Left hindlimb (tissue), 1 donor: ENCODE results near the gene COQ8A.

Experiments used
- DNase-seq: peaks from one replicate; pipeline ENCODE4 v3.0.0-alpha.2; 2018

COQ8A gene

DNA sequence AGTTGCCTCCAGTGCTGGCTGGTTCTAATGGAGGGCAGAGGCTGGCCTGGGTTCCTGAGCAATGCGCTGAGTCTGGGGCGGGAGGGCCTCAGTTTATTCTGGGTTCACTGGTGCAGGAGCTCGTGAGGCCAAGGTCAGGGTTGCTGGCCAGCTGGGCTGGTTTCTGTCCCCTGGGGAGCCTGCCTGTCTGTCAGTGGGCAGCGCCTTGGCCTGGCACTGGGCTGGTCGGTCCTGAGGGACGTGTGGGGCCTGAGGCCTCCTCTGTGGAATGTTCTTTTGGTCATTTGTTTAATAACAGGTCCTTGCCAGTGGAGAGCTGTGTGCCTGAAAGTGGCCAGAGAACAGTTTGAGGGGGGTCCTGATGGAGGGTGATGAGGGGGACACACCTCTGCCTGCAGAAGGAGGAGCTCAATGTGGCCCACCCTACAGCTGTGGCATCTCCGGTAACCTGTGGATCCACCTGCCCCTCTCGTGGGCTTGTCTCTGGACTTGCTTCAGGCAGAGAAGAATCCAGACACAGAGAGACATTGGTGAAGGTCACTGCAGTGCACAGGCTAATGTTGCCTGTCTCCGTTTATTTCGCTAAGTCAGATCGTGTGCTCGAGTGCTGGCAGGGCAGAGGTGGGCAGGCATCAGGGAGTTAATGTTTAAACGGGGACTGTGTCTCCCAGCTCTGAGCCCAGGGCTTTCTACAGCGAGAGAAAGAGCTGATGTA is 34.6 kb downstream of the COQ8A start:
- DNase-seq, result no peak

DNA sequence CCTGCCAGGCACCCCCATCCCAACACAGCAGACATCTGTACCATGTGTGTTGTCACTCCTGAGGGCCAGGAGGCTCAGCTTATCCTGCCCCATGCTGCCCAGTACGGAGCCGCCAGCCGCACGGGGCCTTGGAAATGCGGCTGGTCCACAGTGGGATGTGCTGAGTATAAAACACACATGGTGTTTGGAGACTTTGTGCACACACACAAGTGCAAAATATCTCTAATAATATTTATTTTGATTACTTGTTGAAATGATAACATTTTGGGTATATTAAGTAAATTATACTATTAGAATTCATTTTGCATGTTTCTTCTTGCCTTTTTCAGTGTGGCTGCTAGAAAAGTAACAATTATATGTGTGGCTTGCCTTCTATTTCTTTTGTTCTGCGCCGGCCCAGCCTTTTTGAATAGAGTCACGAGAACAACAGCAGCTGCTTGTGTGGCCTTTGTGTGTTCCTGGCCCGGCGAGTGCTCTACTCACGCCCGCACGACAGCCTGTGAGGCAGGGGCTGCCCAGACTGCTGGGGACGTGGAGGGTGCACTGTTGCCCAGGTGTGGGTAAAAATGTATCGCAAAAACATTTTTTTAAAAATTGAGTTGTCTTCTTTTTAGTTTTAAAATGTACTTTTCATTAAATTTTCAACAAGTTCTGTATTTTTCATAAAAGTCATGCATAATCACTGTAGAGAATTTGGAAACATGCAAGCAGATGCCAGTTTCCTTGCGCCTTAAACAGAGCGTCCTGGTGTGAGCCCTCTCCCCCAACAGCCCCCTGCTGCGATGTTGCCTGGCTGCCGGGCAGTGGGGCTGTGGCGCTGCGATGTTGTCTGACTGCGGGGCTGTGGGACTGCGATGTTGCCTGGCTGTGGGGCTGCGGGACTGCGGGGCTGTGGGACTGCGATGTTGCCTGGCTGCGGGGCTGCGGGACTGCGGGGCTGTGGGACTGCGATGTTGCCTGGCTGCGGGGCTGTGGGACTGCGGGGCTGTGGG is 35.5 kb downstream of the COQ8A start:
- DNase-seq, result no peak

DNA sequence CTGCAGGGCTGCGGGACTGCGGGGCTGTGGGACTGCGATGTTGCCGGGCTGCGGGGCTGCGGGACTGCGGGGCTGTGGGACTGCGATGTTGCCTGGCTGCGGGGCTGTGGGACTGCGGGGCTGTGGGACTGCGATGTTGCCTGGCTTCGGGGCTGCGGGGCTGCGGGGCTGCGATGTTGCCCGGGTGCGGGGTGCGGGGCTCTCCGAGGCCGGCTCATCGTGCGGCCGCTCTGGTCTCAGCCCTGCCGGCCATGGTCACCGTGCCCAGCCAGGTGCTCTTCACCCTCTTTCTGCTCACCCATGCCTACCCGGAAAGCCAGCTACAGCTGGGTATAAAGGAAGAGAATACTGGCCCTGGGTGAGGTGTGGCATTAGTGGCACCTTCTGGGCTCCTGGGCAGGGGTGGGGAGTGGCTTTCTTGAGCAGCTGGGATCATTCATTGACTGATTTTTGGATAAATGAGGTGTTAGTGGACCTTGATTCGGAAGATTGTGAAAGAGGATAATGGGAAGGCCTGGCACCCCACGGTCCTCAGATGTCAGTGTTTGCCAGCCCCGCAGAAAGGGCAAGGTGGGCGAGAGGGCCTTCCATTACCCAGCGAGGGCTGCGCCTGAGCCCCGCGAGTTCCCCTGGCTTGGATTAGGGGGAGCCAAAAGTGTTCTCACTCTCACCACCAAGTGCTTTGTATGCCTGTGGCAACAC is 36.3 kb downstream of the COQ8A start:
- no peak for DNase-seq

DNA sequence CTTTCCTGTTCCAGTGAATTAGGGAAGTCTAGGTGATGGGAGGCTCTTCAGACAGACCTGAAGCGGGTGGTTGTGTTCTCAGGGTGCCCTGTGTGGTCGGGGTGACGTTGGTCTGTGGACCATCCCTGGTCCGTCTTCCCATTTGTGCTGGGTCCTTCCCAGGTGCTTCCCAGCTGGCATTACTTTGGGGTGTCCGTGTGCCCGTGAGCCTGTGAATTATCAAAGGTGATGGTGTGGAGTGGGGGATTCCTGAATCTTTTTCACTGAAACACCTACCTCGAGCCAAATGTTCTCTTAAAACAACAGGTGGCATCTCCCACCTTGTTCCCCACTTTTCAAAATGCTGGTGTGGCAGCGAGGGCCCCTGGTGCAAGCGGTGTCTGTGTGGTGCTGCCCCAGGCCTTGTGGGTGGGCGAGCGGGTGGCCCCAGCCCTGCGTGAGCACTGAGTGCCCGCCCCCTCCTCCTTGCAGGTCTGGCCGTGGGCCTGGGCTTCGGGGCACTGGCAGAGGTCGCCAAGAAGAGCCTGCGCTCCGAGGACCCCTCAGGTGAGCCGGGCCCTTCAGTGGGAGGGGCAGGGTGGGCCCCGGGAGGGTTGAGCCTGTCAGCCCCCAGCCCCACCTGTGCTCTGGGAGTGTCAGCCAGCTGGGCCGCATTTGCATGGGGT is 37.0 kb downstream of the COQ8A start:
- no peak for DNase-seq

DNA sequence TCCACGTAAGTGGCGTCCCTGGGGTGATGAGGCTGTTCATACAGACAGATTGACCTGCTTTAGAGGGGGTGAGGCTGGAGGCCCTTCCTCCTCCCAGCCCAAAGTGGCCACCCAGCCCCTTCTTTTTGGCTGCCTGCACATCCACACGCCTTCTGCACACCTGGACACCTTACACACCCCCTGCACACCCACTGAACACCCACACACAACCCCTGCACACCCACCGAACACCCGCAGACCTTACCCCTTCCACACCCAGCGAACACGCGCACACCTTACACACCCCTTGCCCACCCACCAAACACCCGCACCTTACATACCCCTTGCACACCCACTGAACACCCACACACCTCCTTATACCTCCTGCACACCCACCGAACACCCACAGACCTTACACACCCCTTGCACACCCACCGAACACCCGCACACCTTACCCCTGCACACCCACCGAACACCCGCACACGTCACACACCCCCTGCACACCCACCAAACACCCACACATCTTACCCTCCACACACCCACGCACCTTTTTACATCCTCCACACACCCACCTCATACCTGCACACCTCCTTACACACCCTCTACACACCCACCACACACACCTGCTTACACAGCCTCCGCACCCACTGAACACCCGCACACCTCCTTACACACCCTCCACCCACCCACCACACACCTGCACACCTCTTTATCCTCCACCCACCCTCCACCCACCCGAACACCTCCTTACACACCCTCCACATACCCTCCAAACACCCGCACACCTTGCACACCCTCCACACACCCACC is 37.7 kb downstream of the COQ8A start:
- DNase-seq, result no peak

DNA sequence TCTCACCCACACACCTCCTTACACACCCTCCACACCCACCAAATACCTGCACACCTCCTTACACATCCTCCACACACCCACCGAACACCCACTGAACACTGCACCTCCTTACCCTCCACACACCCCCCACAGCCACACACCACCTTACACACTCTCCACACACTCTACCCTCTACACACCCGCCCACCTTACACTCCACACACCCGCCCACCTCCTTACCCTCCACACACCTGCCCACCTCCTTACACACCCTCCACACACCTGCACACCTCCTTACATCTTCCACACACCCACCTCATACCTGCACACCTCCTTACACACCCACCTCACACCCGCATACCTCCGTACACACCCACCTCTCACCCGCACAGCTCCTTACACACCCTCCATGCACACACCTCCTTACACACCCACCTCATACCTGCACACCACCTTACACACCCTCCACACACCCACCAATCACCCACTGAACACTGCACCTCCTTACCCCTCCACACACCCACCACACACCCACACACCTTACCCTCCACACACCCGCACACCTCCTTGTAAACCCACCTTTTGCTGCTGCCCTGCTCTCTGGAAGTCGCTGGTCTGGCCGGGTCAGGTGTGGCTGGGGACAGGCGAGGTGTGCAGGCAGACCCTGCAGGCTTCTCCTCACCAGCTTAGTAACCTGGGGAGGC is 38.5 kb downstream of the COQ8A start:
- no peak for DNase-seq

DNA sequence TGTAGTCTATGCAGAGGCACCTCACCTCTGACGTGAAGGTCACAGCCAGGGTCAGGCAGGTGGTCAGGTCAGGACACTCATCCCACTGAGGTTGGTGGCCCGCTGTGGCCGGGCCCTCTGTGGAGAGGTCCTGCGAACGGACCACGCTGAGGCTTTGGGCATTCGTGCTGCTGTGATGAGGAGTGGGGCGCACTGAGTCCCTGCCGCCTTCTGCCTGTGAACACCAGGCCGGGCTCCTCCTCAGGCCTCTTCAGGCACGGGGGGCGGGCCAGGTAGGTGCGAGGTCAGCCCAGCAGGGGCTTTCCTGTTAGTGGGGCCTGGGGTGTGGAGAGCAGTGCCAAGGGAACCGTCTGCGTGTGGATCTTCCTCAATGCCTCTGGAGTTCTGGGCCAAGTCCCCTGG is 39.0 kb downstream of the COQ8A start:
- DNase-seq, result no peak

DNA sequence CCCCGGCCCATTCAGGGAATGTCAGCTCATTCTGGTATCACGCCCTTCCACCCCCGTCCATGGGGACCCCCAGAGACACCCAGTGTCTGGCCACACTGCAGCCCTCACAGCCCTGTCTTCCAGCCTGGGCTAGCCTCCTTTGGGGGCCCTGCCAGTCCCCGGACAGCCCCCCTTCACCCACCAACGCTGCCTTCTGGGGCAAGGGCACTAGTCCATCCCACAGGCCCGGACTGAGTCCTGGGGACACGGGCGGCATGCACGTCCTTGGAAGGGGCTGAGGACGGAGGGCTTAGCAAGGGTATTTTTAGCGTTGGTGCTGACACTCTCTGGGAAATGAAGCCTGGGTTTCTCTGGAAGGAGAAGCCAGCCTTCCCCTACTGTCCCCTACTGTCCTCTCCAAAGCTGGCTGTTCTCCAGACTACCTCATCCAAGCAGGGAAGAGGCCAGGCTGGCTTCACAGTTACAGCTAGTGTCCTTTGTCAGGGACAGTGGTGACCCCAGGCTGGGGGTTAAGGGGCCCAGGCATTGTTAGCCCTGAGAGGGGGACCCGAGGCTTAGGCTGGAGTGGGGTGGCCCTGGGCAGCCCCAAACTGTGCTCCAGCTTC is 39.5 kb downstream of the COQ8A start:
- no peak for DNase-seq

DNA sequence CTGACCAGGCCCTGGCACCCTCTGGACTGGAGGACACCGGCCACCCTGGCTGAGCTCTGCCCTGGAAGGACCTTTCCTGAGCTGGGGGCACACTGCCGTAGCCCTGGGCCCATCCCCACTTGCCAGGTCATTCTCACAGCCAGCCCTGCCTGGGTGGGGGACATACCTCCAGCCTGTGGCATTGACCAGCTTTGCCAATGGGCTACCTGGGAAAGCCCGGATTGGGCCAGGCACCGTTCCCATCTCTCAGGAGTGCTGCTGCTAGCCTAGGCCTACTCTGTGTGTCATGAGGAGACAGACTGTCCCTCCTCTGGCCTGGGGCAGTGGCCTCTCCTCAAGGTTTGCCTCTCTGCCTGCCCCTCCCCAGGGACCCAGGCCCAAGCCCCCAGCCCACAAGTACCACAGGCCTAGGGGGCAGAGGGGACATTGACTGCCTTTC is 40.0 kb downstream of the COQ8A start:
- no peak for DNase-seq

DNA sequence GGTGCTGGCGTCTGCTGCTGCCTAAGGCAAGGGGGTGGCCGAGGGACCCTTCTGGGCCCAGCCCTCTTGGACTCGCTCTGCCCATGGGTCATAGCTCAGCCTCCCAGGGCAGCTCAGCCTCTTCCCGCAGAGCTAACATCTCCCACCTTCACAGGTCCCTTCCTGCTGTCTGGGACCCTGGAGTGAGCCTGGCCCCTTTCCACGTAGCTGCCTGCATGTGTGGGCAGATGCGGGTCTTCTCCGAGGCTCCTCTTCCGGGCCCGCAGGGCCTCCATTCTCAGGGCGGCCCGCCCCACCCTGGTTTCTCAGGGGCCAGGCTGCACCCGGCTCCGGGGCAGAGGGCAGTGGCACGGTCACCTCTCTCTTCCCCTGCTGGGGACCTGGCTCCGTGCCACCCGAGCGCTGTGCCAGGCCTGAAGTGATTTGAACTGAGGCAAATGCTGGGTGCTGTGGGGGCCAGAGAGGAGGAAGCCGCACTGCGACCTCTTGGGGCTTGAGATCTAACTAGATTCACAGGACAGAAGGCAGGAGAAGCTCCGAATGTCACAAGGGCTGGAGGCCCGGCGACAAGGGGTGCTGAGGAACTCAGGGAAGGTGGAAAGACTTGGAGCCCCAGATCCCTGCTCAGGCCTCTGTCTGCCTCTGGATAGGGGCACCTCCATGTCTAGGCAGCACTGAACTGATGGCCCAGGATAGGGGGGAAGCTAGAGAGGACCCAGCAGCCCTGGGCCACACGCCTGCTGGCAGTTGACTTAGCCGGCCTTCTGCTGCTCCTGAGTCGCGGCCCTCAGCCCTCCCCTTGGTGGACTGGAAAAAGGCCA is 40.7 kb downstream of the COQ8A start:
- no peak for DNase-seq

DNA sequence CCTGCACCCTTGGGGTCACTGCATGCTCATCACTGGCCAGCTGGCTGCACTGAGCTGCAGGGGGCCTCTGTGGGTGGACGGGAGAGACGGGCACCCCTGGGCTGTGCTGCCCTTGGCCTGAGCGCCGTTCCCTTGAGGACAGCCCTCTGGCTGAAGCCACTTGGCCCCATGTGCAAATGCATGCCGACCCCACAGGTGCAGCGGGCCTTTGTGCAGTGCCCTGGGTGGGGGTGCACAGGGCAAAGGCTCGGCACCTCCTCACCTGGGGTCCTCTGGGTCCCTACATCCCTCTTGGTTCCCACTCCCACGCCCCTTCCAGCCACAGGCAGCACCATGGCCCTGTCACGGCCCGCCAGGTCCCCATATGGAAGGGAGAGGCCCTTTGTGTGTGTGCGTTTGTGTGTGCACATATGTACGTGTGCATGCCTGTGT is 41.3 kb downstream of the COQ8A start:
- DNase-seq, result no peak

DNA sequence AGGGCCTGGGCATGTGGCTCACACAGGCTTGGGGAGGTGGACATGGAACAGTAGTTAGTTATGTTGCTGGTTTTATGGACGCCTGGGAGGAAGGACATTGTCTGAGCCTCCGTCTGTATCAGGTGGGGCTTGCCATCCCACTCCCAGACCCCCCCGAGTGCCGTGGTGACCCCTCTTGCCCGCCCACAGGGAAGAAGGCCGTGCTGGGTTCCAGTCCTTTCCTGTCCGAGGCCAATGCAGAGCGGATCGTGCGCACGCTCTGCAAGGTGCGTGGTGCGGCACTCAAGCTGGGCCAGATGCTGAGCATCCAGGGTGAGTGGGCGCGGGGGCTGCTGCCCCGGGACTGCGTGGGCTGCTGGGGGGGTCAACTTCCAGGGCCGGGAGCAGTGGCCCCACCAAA is 41.7 kb downstream of the COQ8A start:
- DNase-seq, result no peak

DNA sequence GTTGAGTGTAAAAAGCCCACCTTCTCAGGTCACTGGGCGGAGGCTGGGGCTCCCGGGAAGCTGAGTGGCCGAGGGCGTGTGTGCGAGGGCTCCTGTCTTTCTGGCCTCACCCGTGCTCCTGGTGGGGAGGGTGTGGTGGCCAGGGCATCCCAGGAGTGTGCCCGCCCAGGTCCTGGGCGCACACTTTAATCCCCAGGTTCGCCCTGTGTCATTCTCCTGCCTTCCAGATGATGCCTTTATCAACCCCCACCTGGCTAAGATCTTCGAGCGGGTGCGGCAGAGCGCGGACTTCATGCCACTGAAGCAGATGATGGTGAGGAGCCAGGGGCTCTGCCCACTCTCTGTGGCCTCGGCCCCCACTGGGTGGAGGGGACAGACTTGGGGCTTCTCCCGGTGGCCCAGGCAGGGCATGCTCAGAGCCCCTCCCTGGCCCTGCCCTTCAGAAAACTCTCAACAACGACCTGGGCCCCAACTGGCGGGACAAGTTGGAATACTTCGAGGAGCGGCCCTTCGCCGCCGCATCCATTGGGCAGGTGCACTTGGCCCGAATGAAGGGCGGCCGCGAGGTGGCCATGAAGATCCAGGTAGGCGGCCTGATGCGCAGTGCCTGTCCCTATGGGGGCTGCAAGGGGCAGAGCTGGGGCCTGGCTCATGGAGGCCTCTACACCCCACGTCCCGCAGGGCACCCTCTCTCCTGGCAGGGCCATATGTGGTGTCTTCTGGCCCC is 42.5 kb downstream of the COQ8A start:
- DNase-seq, result no peak

DNA sequence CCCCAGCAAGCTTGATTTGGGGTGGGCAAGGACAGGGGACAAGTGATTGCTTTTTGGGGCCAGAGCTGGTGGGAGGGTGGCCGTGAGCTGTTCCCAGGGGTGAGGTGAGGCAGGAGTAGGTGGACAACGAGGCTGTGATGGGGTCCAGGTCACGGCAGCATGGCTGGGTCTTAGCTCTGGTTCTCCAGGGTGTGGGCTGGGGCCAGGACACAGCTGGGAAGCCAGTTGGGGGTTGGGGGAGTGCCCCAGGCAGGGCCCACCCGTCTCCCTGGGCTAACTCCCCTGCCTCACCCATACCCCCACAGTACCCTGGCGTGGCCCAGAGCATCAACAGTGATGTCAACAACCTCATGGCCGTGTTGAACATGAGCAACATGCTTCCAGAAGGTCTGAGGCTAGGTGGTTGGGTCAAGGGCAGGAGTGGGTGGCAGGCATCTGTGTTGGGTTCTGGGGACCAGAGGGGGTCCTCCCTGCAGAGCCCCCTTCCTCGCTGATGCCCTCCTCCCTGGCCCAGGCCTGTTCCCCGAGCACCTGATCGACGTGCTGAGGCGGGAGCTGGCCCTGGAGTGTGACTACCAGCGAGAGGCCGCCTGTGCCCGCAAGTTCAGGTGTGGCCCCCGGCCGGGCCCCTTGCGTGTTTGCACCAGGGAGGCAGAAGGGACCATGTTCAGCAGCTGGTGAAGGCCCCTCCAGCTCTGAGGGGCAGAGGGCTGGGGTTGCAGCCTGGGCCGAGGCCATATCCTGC is 43.3 kb downstream of the COQ8A start:
- no peak for DNase-seq

DNA sequence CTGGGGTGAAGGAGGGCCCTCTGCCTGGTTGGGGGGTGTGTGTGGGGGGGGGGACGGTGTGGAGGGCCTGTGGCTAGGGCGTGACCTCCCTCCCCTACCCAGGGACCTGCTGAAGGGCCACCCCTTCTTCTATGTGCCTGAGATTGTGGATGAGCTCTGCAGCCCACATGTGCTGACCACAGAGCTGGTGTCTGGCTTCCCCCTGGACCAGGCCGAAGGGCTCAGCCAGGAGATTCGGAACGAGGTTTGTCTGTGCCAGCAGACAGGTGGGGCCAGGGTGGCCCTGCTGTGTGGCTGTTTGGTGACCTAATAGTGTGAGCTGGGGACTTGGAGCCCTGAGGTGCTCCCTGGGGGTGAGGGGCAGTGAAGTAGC is 43.9 kb downstream of the COQ8A start:
- DNase-seq, result no peak

DNA sequence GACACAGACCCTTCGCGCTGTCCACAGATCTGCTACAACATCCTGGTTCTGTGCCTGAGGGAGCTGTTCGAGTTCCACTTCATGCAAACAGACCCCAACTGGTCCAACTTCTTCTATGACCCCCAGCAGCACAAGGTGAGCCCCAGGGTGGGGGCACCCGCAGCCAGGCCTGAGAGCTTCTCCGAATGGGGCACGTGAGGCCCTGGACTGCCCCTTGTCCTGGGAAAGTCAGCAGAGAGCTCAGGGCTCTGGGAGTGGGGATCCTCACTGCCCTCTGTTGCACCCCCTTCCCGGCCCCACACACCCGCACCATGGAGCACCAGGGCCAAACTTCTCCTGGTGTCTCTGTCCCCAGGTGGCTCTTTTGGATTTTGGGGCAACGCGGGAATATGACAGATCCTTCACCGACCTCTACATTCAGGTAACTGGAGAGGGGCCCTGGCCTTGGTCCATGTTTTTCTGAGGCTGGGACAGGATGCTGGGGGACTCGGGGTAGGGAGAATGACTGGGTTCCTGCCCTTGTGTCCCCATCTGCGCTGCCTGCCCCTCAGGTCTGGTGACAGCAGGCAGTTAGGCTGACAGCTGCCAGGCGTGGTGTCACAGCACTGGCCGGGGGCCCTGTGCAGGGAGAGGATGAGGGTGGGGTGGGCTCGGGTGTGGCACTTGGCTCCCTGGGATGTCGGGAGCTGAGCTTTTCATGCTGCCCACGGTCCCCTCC is 44.6 kb downstream of the COQ8A start:
- peak; percentile 52 for DNase-seq

DNA sequence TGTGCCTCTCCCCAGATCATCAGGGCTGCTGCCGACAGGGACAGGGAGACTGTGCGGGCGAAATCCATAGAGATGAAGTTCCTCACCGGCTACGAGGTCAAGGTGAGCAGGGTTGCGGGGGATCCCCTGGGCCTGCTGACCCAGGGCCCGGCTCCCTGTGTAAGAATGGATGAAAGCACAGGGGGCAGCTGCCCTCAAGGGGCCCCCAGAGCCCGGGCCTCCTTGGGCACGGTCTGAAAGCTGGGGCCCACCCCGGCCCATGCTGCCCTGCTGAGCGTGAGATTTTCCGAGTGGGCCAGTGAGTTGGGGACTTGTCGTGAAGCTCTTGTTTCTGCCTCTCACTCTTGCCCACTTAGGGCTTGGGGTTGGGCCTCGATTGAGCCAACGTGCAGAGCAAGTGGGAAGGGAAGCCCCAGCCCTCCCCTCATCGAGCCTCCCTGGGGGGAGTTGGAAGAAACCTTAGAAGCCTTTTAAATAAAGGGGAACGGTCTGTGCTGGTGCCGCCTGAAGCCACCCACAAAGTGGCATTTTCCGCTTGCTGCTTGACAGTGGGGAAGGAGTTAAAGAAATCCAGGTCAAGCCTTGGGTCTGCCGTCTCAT is 45.2 kb downstream of the COQ8A start:
- no peak for DNase-seq
